Dermis blood vessel endothelial cell (primary cell): ENCODE data around the gene USH2A. TPM values are rescaled to one million over a fixed set of nuclear protein-coding genes. Genes with fewer than 3 reads are reported as not detected.

ENCODE experiments used
- DNase-seq: peaks from one replicate; pipeline ENCODE4 v3.0.0; 2010
- total RNA-seq: library from RNA; depleted of rRNA; stranded (reverse); fragments of >200 nt; gene quantifications from 2 replicates; pipeline ENCODE4 v1.2.3, GENCODE V29; 2014

Gene USH2A
- total RNA-seq, 1 donor from 2014 or later = not detected

DNA sequence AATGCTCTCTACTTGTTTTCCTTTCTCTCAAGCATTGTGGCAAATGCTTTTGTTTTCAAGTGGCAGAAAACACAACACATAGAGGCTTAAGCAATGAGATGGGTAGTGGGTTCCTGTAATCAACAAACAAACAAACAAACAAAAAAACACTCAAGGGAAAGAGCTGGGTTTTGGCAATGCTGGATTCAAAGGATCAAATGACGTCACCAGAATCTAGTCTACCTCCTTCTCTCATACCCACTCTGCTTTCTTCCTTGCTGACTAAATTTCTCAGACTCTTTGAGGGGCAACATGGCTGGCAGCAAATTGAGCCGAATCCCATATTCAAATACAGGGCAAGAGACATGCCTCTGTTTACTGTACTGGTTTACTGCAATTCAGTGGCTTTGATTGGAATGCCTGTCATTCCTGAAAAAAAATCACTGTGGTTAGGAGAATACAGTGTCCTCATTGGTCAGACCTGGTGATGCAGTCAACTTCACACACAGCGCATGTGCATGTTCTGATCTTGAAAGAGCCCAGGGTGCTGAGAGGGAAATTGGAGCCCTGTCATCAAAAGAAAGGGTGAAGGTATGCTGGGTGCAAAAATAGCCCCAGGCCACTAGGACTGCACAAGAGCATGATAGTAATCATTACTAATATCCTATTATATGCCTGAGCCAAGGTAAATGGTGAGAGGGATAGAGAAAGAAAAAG is 500.0 kb downstream of the USH2A start:
- no peak for DNase-seq

DNA sequence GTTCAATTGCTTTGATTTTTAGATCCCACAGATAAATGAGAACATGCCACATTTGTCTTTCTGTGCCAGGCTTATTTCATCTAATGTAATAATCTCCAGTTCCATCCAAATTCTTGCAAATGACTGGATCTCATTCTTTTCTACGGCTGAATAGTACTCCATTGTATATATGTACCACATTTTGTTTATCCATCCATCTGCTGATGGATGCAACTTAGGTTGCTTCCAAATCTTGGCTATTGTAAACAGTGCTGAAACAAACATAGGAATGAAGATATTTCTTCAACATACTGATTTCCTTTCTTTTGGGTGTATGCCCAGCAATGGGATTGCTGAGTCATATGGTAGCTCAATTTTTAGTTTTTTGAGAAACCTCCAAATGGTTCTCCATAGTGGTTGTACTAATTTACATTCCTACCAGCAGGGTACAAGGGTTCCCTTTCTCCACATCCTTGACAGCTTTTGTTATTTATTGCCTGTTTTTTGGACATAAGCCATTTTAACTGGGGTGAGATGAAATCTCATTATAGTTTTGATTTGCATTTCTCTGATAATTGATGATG is 511.8 kb downstream of the USH2A start:
- DNase-seq = no peak

DNA sequence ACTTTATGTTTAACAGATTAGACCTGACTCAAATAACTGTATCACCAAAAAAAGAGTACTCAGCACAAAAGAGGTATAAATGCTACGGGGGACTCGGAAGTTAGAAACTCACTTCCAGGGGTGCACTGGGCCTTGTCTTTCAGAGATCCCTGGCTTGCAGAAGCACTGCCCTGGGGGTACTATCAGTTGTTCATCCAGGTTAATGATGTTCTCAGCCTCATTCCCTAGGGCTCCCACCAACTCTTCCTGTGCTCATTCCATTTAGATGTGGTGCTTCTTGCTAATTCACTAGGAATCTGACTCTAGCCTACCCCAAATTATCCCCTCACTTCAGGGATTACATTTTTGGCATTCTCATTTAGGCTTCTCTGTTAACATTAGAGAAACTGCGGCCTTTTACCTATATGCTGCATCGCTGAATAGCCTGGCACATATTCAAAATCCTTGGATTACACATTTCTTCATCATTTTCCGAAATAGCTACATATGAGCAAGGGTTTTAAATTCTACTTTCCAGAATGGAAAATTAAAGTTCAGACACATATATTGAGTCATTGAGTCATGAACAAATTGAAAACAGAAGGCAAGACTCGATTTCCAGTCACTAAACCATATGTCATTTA is 517.6 kb downstream of the USH2A start:
- DNase-seq = no peak

GRCh38 chr1:215900684-215901083 is 522.6 kb downstream of the USH2A start:
- no peak for DNase-seq

GRCh38 chr1:215899901-215900300 is 523.3 kb downstream of the USH2A start:
- no peak for DNase-seq

DNA sequence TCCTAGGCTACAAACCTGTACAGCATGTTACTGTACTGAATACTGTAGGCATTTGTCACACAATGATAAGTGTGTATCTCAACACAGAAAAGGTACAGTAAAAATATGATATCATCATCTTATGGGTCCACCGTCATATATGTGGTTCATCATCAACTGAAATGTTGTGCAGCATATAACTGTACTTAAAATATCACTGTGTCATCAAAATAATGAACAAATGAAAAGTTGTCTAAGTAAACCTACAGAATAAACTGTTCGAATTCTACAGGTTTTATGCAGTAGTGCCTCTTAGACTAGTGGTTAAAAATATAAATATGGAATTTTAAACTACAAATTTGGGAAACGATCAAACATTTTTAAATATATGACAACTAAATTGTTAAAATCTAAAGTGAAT is 527.4 kb downstream of the USH2A start:
- no peak for DNase-seq

- DNase-seq = no peak
These were observed 528.0 kb downstream of the USH2A start for GRCh38 chr1:215895276-215895675.

DNA sequence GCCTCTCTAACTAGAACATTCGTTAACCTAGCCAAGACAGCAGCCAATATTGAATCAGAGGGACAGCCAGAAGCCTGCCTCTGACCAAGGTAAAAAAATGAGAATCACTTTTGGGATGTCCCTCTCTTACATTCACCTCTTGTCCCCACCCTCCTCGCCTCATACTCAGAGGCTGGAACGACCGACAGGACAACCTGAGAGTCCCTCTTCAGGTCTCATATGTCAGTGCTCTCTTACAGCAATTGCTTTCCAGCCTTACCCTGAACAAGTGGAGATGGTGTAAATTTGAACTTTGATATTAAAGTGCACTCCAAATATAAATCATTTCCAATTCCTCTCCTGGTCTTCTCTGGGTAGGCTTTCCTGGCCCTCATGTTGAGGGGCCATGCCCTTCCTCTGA is 528.6 kb downstream of the USH2A start:
- DNase-seq = no peak

DNA sequence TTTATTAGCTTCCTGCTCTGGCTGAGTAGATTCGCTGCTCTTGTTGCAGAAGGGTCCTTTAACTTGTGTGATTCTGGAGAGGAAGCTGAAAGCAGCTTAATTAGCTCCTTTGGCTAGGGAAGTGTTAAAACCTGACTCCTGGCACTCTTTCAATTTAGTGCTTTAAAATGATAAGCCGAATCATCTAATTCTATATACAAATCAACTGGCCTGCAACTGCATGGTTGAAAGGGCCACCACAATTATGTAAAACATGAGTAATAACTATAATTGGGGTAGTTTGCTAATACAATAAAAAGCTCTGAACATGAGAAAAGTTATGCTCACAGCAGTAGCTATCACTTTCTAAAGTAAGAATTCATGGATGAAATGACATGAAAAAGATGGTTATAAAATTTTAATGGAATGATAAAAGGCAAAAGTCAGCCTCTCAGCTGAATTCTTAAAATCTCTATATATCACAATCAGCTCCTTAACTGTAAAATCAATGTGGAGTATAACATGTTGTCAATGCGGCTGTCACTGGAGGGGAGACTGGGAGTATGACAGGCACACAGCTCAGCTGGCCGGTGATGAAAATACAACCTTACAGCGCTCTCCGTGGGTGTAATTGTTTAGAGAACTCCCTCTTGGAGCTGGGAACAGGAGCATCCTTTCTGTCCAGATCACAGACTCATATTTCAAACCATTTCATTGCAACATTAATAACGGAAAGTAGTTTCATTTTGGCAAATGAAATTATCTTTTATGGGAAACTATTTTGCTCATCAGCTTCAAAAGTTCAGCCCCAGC is 531.8 kb downstream of the USH2A start:
- no peak for DNase-seq

GRCh38 chr1:215890438-215890837 is 532.8 kb downstream of the USH2A start:
- DNase-seq = no peak

DNA sequence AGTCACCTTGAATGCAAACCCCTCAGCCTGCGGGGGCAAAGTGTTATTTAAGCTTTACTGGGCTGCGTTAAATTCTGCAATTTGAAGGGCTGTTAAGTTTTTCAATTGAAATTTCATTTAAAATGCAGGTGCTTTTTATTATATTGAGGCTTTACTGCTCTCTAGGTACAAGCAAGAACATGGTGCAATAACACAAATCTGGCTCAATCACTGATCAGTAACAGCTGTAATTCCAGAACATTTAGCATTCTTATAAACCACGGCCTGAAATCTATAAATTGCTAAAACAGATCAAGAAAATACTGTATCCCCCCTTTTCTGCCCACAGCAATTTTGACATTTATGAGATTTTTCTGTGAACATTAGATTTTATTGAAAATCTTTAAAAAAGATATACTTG is 533.4 kb downstream of the USH2A start:
- no peak for DNase-seq

DNA sequence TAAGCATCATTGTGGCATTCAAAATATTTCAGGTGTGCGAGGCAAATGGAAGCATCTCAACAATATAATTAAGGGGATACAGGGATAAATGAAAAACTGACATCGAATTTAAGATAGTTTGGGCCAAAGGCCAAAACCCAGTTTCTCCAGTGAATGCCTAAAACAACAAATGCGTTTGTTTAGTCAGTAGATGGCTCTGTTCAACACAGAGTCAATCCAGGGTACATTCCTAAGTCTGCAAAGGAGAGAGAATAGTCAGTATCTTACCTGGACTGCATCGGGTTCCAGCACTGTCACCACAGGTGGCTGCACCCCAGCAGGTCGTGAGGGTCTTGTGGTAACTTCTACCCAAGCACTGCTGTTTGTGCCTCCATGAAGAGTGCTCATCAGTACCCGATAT is 535.1 kb downstream of the USH2A start:
- DNase-seq = no peak

- no peak for DNase-seq
These were observed 535.6 kb downstream of the USH2A start for GRCh38 chr1:215887627-215888026.

- DNase-seq = no peak
These were observed 540.2 kb downstream of the USH2A start for GRCh38 chr1:215883004-215883403.

DNA sequence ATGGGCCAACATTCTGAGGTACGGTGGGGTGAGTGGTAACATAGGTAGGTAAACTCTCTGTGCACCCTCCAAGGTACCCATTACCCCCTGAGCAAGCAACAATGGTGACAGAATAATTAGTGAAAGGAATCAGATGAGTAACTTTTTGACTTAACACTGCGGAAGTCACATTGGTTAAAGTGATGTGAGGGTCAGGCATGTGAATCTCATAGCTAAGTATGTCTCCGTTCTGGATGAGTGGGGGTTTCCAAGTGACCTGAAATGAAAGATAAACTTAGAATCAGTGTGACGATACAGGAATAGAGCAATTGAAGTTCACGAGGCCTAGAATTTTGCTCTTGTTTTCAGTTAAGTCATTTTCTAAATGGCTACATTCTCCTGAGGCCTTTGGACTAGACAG is 544.4 kb downstream of the USH2A start:
- no peak for DNase-seq

DNA sequence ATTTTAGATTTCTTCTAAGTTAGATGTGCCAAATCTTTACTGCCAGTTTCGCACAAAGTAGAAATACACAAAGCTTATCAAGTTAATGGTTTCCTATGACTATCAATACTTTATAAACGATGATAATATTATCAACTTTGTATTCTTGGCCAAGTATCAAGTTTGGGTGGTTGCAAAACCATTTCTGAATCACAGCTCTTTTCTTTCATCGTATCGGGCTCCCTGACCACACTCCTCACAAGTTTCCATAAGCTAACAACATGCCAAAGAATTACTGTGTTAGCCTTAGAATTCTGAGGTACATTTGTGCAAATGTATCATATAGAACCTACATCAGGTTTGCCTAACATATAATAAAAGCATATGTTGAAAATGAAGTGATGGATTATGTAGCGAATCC is 545.1 kb downstream of the USH2A start:
- no peak for DNase-seq

DNA sequence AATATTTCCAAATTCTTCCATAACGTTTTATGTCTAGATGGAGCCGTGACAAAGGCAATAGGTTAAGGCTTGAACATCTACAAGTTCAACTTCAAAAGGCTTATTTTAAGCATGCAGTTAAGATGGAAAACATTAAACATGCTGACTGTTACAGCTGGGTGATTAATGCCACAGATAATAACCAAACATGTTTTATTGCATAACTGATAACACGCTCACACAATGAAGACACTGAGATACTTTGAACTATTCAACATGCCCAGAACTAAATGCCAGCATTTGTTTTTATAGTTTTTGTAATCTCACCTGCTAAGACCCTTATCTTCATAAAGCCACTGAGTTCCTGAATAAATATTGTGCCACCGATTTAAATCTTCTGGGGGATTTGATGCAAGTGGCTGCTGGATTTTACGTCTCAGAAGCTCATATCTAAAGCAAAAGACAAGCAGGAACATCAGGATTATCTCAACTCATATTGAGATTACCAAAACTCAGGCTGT is 545.7 kb downstream of the USH2A start:
- no peak for DNase-seq

DNA sequence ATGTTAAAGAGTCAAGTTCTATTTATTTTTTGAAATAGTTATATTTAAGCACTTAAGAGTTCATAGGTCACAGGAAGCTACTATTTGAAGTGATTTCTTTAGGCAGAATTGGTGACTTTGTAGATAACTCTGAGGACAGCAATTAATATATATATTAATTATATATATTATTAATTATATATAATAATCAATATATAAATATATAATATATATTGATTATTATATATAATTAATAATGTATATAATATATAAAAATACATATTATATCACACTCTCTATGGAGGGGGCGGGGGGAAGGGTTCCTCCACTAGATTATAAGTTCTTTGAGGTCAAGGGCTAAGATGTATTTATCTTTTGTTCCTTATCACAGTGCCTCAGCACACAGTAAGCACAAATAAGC is 547.5 kb downstream of the USH2A start:
- DNase-seq = no peak

GRCh38 chr1:215875236-215875635 is 548.0 kb downstream of the USH2A start:
- DNase-seq = no peak

GRCh38 chr1:215872658-215873057 is 550.6 kb downstream of the USH2A start:
- DNase-seq = no peak

DNA sequence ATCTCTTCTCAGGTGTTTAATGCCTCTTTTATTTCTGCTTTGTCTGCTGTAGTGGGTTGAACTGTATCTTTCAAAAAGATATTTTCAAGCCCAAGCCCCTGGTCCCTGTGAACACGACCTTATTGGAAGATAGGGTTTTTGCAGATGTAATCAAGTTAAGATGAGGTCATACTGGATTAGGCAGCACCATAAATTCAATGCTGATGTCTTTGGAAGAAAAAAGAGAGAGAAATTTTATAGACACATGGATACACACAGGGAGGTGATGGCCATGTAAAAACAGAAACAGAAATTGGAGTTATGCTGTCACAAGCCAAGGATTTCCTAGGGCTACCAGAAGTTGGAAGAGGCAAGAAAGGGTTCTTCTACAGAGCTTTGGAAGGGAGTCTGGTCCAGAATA is 554.7 kb downstream of the USH2A start:
- no peak for DNase-seq

GRCh38 chr1:215865060-215865459 is 558.2 kb downstream of the USH2A start:
- DNase-seq = no peak

DNA sequence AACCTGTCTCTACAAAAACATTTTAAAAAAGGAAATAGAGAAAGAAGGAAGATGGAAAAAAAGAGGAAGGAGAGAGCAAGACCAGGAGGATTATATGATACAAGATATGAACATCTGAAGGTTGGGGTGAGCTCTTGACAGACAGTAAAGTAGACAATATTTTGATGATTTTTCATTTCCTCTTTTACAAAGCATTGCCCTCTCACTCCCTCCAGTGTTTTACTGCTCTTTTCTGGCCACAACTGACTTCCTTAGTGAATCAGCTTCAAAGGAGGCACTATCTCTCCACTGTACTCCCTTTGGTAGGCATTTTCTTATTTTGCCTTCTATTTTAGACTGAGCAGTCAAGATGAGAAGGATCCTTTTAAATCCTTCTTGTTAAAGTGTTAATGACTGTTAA is 559.5 kb downstream of the USH2A start:
- DNase-seq = no peak
